Measurements from ENCODE around the gene ACP6.

The ACP6 gene

GRCh38 chr1:147648933-147649332, 21.4 kb downstream of the ACP6 start:
- DNase-seq: peak; percentile 14

GRCh38 chr1:147647796-147648633, 22.3 kb downstream of the ACP6 start:
- peak; percentile 49 for DNase-seq

GRCh38 chr1:147643974-147644373, 26.4 kb downstream of the ACP6 start:
- no peak for DNase-seq

- DNase-seq: peak; percentile 72
Measured at GRCh38 chr1:147641695-147642592, 28.4 kb downstream of the ACP6 start.

- no peak for DNase-seq
Measured at GRCh38 chr1:147641291-147641690, 29.0 kb downstream of the ACP6 start.

GRCh38 chr1:147640553-147641165, 29.7 kb downstream of the ACP6 start:
- peak; percentile 84 for DNase-seq

GRCh38 chr1:147636314-147636713, 34.0 kb downstream of the ACP6 start:
- DNase-seq: no peak

- no peak for DNase-seq
Measured at GRCh38 chr1:147635342-147635741, 35.0 kb downstream of the ACP6 start.

- no peak for DNase-seq
Measured at GRCh38 chr1:147634645-147635044, 35.7 kb downstream of the ACP6 start.

GRCh38 chr1:147633759-147634158, 36.6 kb downstream of the ACP6 start:
- DNase-seq: no peak

- no peak for DNase-seq
Measured at GRCh38 chr1:147631839-147632238, 38.5 kb downstream of the ACP6 start.

- no peak for DNase-seq
Measured at GRCh38 chr1:147630447-147630846, 39.9 kb downstream of the ACP6 start.

- DNase-seq: no peak
Measured at GRCh38 chr1:147630022-147630421, 40.3 kb downstream of the ACP6 start.

- DNase-seq: peak; percentile 32
Measured at GRCh38 chr1:147628441-147628840, 41.9 kb downstream of the ACP6 start.

GRCh38 chr1:147627435-147628110, 42.8 kb downstream of the ACP6 start:
- DNase-seq: peak; percentile 61

GRCh38 chr1:147626739-147627138, 43.6 kb downstream of the ACP6 start:
- DNase-seq: no peak

- DNase-seq: no peak
Measured at GRCh38 chr1:147626291-147626690, 44.0 kb downstream of the ACP6 start.

GRCh38 chr1:147625362-147625995, 44.8 kb downstream of the ACP6 start:
- no peak for DNase-seq

GRCh38 chr1:147624529-147624928, 45.8 kb downstream of the ACP6 start:
- DNase-seq: no peak

GRCh38 chr1:147624011-147624410, 46.3 kb downstream of the ACP6 start:
- no peak for DNase-seq

- no peak for DNase-seq
Measured at GRCh38 chr1:147622731-147623130, 47.6 kb downstream of the ACP6 start.

GRCh38 chr1:147620543-147620942, 49.8 kb downstream of the ACP6 start:
- no peak for DNase-seq

Measured in activated CD4-positive, alpha-beta T cell treated with anti-CD3 and anti-CD28 coated beads, Interleukin-2, amount 50 U/mL, for 16 hours (primary cell).